SK-N-SH treated with all-trans-retinoic acid at 6 μM for 48 hours (cell line): ENCODE measurements around the gene ACER1.

Experiments used
- ARNTL ChIP-seq: fragments of 450-650 bp; formaldehyde crosslinking; IDR thresholded peaks from 2 replicates; pipeline ENCODE4 v1.5.0; 2020; ENCODE audit warnings: low read depth, mild to moderate bottlenecking, moderate library complexity, borderline replicate concordance
- BACH2 ChIP-seq: fragments of 250-450 bp; sonication (Bioruptor Pico); IDR thresholded peaks from 2 replicates; pipeline ENCODE4 v1.9.0; 2021; ENCODE audit warnings: mild to moderate bottlenecking, borderline replicate concordance
- CREB5 ChIP-seq: fragments of 250-450 bp; sonication (Bioruptor Pico); IDR thresholded peaks from 2 replicates; pipeline ENCODE4 v1.5.1; 2020; ENCODE audit warnings: low read depth, mild to moderate bottlenecking, moderate library complexity
- ESRRG ChIP-seq: fragments of 250-450 bp; sonication (Bioruptor Pico); IDR thresholded peaks from 2 replicates; pipeline ENCODE4 v1.6.1; 2021; ENCODE audit warnings: mild to moderate bottlenecking
- GLIS3 ChIP-seq: fragments of 250-450 bp; sonication (Bioruptor Pico); IDR thresholded peaks from 2 replicates; pipeline ENCODE4 v1.5.0; 2020; ENCODE audit warnings: mild to moderate bottlenecking, moderate library complexity
- PATZ1 ChIP-seq: fragments of 250-450 bp; sonication (Bioruptor Pico); IDR thresholded peaks from 2 replicates; pipeline ENCODE4 v1.8.0; 2020; ENCODE audit warnings: mild to moderate bottlenecking, moderate library complexity, borderline replicate concordance
- POU6F1 ChIP-seq: fragments of 250-450 bp; sonication (Bioruptor Pico); IDR thresholded peaks from 2 replicates; pipeline ENCODE4 v1.8.0; 2021; ENCODE audit warnings: low read depth, mild to moderate bottlenecking, moderate library complexity, borderline replicate concordance
- SNAI2 ChIP-seq: fragments of 250-450 bp; sonication (Bioruptor Pico); IDR thresholded peaks from 2 replicates; pipeline ENCODE4 v1.5.0; 2020; ENCODE audit warnings: mild to moderate bottlenecking, moderate library complexity
- TOX ChIP-seq: fragments of 250-450 bp; sonication (Bioruptor Pico); IDR thresholded peaks from 2 replicates; pipeline ENCODE4 v1.8.0; 2021; ENCODE audit warnings: mild to moderate bottlenecking, moderate library complexity, borderline replicate concordance
- ZC3H10 ChIP-seq: fragments of 250-450 bp; sonication (Bioruptor Pico); IDR thresholded peaks from 2 replicates; pipeline ENCODE4 v1.5.1; 2021; ENCODE audit warnings: mild to moderate bottlenecking, moderate library complexity
- ZFP3 ChIP-seq: fragments of 250-450 bp; sonication (Bioruptor Pico); IDR thresholded peaks from 2 replicates; pipeline ENCODE4 v1.5.0; 2020; ENCODE audit warnings: mild to moderate bottlenecking, moderate library complexity
- ZNF8 ChIP-seq: fragments of 450-650 bp; formaldehyde crosslinking; IDR thresholded peaks from 2 replicates; pipeline ENCODE4 v1.5.0; 2020; ENCODE audit warnings: mild to moderate bottlenecking, moderate library complexity

GRCh38 chr19:6325614-6326013 is 7.8 kb downstream of the ACER1 start:
- TF ChIP-seq ZFP3 (no peak), ZC3H10 (no peak), ZNF8 (no peak), PATZ1 (no peak), SNAI2 (CRISPR knock-in tag) (no peak), BACH2 (CRISPR knock-in tag) (no peak), TOX (no peak), ESRRG (CRISPR knock-in tag) (no peak), GLIS3 (no peak), POU6F1 (CRISPR knock-in tag) (no peak), CREB5 (CRISPR knock-in tag) (no peak), ARNTL (no peak)
